ENCODE results near the gene KCNIP1. TPM values are rescaled to one million over a fixed set of nuclear protein-coding genes. Genes with fewer than 3 reads are reported as not detected.

The KCNIP1 gene
- total RNA-seq, 1 experiment from 2014 or later = not detected

GRCh38 chr5:170715141-170715540, 211.3 kb downstream of the KCNIP1 start:
- H3K27me3 ChIP-seq (ENCODE audit: control insufficient read depth, insufficient read depth, low read length) = peaks cover 11% of the 10 kb centered on the region; the same call in 1 of the 2 replicates
- BruUV-seq (replicated peaks) = no TSS peak
- no peaks in the 10 kb centered on the region for H3K4me1 ChIP-seq (ENCODE audit: control insufficient read depth, insufficient read depth, low read length)
- ChIA-PET POLR2A (no interaction called here), CTCF (interaction anchor here (0.6 kb wide), 1 partner anchor 88 kb away, joined by 3 read pairs; no protein-coding TSS in a partner anchor)
- H3K27ac ChIP-seq (ENCODE audit: low read length) = no peak overlapping the region
- H3K9me3 ChIP-seq (ENCODE audit: control insufficient read depth, insufficient read depth, low read depth, low read length) = no peaks in the 10 kb centered on the region
- ATAC-seq (no peak), DNase-seq (ENCODE audit: low read depth, low spot score) (no peak)
- intact Hi-C loops (cut with micrococcal nuclease; ENCODE audit: unreplicated experiment) = no loop called here
- no peak overlapping the region for H3K4me3 ChIP-seq (ENCODE audit: low read depth in 2 of 2, low read length in 2 of 2)
- in situ Hi-C loops (cut with HindIII; ENCODE audit: low pct_unique_long_range_greater_than_20kb, low sequenced_read_pairs) = no loop called here
- TF ChIP-seq SIN3A (IDR thresholded peaks at IDR 0.05; ENCODE audit: borderline replicate concordance, insufficient read depth, low read depth, low read length) (no peak), CTCF (IDR thresholded peaks at IDR 0.05) (no peak), POLR2AphosphoS5 (IDR thresholded peaks at IDR 0.05; ENCODE audit: low read depth, low read length) (no peak), TCF7L2 (IDR thresholded peaks at IDR 0.05; ENCODE audit: low read depth, low read length) (no peak), REST (IDR thresholded peaks at IDR 0.05; ENCODE audit: insufficient read depth in 1 of 2, low read depth in 2 of 2, low read length in 1 of 2) (no peak)
- no peaks in the 10 kb centered on the region for H3K36me3 ChIP-seq (ENCODE audit: control insufficient read depth, insufficient read depth, low read length)

- ATAC-seq = no peak
- H3K4me1 ChIP-seq (ENCODE audit: control insufficient read depth, insufficient read depth, low read length) = no peaks in the 10 kb centered on the region
- POLR2A ChIA-PET = no interaction called here
- DNase-seq (ENCODE audit: low read depth, low spot score) = no peak
- no peak overlapping the region for H3K4me3 ChIP-seq (ENCODE audit: low read depth in 2 of 2, low read length in 2 of 2)
- no peaks in the 10 kb centered on the region for H3K9me3 ChIP-seq (ENCODE audit: control insufficient read depth, insufficient read depth, low read depth, low read length)
- H3K27ac ChIP-seq (ENCODE audit: low read length) = no peak overlapping the region
- no TSS peak for BruUV-seq (replicated peaks)
- CTCF ChIA-PET = no interaction called here
- intact Hi-C loops (cut with micrococcal nuclease; ENCODE audit: unreplicated experiment) (no loop called here), in situ Hi-C loops (cut with HindIII; ENCODE audit: low pct_unique_long_range_greater_than_20kb, low sequenced_read_pairs) (no loop called here)
- H3K36me3 ChIP-seq (ENCODE audit: control insufficient read depth, insufficient read depth, low read length) = no peaks in the 10 kb centered on the region
- H3K27me3 ChIP-seq (ENCODE audit: control insufficient read depth, insufficient read depth, low read length) = peaks cover 11% of the 10 kb centered on the region; the same call in 1 of the 2 replicates
- TF ChIP-seq SIN3A (IDR thresholded peaks at IDR 0.05; ENCODE audit: borderline replicate concordance, insufficient read depth, low read depth, low read length) (no peak), TCF7L2 (IDR thresholded peaks at IDR 0.05; ENCODE audit: low read depth, low read length) (no peak), REST (IDR thresholded peaks at IDR 0.05; ENCODE audit: insufficient read depth in 1 of 2, low read depth in 2 of 2, low read length in 1 of 2) (no peak), POLR2AphosphoS5 (IDR thresholded peaks at IDR 0.05; ENCODE audit: low read depth, low read length) (no peak), CTCF (IDR thresholded peaks at IDR 0.05) (no peak)
These were observed 212.6 kb downstream of the KCNIP1 start for GRCh38 chr5:170716396-170716795.

Data from Panc1 (cell line).